CD1c-positive myeloid dendritic cell (primary cell): ENCODE results near the gene ARHGEF16.

Source experiments
- DNase-seq: peaks from one replicate; pipeline ENCODE4 v3.0.0-alpha.2; 2016; ENCODE audit errors: extremely low spot score

ARHGEF16 gene

GRCh38 chr1:3453891-3454810 is at the start of gene ARHGEF16:
TSS of gene ARHGEF16 (plus strand) at chr1:3454665. CDS start at chr1:3463085, 8,420 bp downstream.
- DNase-seq = peak; percentile 59

- DNase-seq = no peak
These were observed 49.7 kb upstream of the ARHGEF16 start for GRCh38 chr1:3404801-3405200.

GRCh38 chr1:3405491-3405890 is 49.0 kb upstream of the ARHGEF16 start:
- no peak for DNase-seq

GRCh38 chr1:3405974-3406867 is 48.2 kb upstream of the ARHGEF16 start:
- no peak for DNase-seq

- no peak for DNase-seq
These were observed 47.4 kb upstream of the ARHGEF16 start for GRCh38 chr1:3407021-3407420.

GRCh38 chr1:3408751-3409266 is 45.7 kb upstream of the ARHGEF16 start:
- DNase-seq = no peak

- DNase-seq = no peak
These were observed 44.9 kb upstream of the ARHGEF16 start for GRCh38 chr1:3409366-3410141.

GRCh38 chr1:3410142-3410925 is 44.1 kb upstream of the ARHGEF16 start:
- DNase-seq = no peak

- no peak for DNase-seq
These were observed 42.7 kb upstream of the ARHGEF16 start for GRCh38 chr1:3411806-3412205.

- no peak for DNase-seq
These were observed 42.1 kb upstream of the ARHGEF16 start for GRCh38 chr1:3412376-3412775.

- no peak for DNase-seq
These were observed 40.3 kb upstream of the ARHGEF16 start for GRCh38 chr1:3413975-3414710.

GRCh38 chr1:3415260-3416090 is 39.0 kb upstream of the ARHGEF16 start:
- no peak for DNase-seq

GRCh38 chr1:3417082-3417739 is 37.3 kb upstream of the ARHGEF16 start:
- DNase-seq = no peak

GRCh38 chr1:3417934-3418333 is 36.5 kb upstream of the ARHGEF16 start:
- no peak for DNase-seq

- DNase-seq = no peak
These were observed 35.9 kb upstream of the ARHGEF16 start for GRCh38 chr1:3418600-3418999.

- no peak for DNase-seq
These were observed 34.9 kb upstream of the ARHGEF16 start for GRCh38 chr1:3419415-3420204.

GRCh38 chr1:3420218-3420951 is 34.1 kb upstream of the ARHGEF16 start:
- no peak for DNase-seq
